GM18511 (cell line): ENCODE measurements around the gene TPMT.
A peak's percentile ranks its signal among the peaks of the same experiment; 100 is the strongest.
"Not testable (repeated sequence)": the region's sequence is repeated elsewhere in the genome, so short reads cannot be mapped to it uniquely, and the experiment has no call there.

Experiments used
- ATAC-seq: cut with Tn5 transposase; IDR thresholded peaks from one replicate; pipeline ENCODE4 v1.9.1; 2021; ENCODE audit warnings: mild to moderate bottlenecking, moderate library complexity; ENCODE audit not compliant: unreplicated experiment

The TPMT gene

DNA sequence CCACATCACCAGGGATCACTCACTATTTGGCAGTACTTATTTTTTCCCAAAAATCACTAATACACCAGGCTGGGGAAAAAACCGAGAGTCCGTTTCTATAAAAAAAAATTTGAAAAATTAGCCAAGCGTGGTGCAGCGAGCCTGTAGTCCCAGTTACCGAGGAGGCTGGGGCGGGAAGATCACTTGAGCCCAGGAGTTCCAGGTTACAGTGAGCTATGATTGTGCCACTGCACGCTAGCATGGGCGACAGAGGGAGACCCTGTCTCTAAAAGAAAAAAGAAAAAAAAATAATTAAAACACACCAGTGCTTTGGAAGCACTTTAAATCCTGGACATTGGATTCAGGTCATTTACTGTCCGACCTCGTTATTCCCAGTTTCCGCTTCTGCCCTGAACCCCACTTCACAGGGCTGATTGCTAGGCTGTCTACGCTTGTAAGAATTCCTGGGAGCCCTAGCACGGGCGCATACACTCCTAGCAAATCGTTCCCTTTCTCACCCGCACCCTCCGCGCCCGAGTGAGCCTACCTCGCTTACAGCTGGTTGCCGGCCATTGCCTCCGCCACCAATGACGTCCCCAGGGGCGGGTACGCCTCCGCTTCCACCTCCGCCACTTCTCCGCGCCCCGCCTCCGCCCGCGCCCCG is at the start of gene TPMT:
Gene TPMT (minus strand): TSS at position 571 of the 643 bp plus-strand sequence. CDS start 5,950 bp downstream, outside the sequence.
- ATAC-seq = peak; percentile 64

GRCh38 chr6:18203786-18204185 is 48.9 kb upstream of the TPMT start:
- no peak for ATAC-seq

DNA sequence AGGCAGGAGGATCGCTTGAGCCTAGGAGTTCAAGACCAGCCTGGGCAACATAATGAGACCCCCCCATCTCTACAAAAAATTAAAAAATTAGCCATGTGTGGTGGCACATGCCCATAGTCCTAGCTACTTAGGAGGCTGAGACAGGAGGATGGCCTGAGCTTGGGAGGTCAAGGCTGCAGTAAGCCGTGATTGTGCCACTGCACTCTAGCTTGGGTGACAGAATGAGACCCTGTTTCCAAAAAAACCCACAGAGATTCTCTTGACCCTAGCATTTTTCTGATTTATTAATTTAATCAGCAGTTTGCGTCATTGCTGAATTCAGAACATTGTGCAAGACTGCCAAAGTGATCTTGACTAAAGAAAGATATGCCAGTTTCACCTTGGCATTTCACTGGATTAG is 37.1 kb upstream of the TPMT start:
- ATAC-seq = no peak

DNA sequence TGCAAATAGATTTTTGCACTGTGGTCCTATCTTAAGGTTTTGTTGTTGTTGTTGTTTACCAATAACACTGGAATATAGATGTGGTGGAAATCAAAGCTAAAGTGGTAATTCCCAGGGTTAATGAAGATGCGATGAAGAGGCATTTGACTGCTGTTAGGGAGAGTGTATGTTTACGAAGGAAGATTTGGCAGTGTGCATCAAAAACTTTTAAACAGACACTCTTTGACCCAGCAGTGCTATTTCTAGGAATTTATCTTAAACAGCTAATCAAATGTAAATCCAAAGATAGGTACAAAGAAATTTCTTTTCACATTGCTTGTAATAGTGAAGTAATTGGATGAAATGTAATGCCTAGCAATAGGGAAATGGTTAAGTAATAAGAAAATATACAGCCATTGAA is 34.3 kb upstream of the TPMT start:
- ATAC-seq = no peak

DNA sequence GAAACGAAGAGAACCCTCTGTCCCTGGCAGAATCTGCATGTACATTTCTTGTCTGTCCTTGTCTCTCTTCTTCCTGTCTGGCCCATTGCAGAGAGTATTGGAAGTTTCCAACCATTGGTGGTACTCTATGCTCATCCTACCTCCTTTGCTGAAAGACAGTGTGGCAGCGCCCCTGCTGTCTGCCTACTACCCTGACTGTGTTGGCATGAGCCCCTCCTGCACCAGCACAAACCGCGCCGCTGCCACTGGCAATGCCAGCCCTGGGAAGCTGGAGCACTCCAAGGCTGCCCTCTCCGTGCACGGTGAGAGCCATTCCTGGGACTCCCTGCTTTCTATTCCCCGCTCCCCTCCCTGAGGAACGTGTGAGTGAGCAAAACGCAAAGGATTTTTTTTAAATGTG is 32.8 kb upstream of the TPMT start:
- ATAC-seq = no peak

DNA sequence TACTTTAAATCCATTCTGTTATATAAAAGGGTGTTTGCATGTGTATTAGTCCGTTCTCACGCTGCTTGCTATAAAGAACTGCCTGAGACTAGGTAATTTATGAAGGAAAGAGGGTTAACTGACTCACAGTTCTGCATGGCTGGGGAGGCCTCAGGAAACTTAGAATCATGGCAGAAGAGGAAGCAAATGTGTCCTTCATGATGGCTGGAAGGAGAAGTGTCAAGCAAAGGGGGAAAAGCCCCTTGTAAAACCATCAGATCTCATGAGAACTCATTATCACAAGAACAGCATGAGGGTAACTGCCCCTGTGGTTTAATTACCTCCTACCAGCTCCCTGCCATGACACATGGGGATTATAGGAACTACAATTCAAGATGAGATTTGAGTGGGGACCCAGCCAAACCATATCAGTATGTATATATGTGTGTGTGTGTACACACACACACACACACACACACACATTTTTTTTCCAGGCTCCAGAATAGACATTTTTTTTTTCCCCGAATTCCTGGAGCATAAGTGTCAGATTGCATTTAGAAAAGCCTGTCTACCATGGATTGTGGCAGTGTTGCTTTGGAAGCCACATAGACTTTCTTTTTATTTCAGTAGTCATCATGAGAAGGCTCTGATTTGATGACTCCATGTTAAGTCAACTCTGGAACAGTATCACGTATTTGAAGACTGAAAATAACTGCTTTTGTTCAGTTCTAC is 31.8 kb upstream of the TPMT start:
- ATAC-seq = peak; percentile 52

DNA sequence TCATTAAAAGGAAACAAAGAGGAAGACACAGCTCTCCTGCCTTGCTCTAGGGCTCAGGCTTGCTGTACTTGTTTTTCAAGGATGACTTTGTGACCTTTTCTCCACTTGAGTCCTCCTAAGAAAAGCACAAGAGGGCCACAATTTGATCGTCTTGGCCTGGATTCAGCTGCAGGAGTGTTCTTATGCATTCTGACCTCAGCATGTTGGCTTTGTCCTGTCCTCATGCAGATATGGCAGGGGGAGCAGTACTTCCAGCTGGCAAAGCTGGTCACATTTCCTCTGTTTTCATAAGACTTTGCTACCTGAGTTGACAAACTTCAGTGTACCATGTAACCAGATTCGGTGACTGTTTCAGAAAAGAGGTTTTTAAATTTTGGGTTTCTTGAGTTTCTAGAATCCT is 31.2 kb upstream of the TPMT start:
- peak; percentile 69 for ATAC-seq

DNA sequence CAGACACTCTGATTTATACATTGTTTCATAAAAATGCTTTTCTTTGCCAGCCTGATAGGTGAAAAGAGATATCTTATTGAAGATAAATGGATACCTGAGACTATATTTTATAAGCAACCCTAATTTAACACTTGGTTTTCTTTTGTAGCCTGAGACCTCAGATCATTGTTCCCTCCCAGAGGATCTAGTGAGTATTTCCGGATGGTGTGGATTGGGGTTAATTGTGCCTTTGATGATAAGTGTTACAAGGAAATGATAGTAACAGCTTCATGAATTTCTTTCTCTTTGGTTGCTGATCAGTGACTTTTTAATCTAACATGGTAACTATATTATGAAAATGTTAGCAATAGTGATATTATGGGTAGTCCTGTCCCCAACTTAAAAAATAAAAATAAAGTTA is 30.7 kb upstream of the TPMT start:
- no peak for ATAC-seq

- ATAC-seq = no peak
Observed at GRCh38 chr6:18183766-18184165, 28.9 kb upstream of the TPMT start.

- no peak for ATAC-seq
Observed at GRCh38 chr6:18182568-18182967, 27.7 kb upstream of the TPMT start.

DNA sequence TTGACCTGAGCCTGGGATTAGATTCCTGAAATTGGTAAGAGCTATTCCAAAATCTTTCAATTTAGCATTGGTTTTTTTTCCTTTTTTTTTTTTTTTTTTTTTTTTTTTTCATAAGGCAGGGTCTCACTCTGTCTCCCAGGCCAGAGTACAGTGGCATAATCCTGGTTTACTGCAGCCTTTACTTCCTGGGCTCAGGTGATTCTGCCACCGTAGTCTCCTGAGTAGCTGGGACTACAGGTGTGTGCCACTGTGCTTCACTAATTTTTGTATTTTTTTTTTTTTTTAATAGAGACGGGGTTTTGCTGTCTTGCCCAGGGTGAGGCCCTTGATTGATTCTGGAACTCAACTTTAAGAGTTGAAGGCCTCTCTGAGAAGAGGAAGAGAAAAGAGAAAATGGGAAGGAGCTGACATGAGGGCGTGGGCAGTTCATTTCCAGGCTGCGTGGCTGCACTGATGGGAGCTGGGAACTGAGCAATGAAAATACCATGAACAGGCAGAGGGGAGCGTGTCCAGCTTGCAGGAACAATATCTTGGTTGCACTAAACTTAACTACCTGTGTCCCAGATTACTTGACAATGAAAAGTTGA is 25.0 kb upstream of the TPMT start:
- no peak for ATAC-seq

GRCh38 chr6:18178960-18179615 is 24.2 kb upstream of the TPMT start:
- ATAC-seq = no peak

- ATAC-seq = no peak
Observed at GRCh38 chr6:18177286-18177965, 22.5 kb upstream of the TPMT start.

DNA sequence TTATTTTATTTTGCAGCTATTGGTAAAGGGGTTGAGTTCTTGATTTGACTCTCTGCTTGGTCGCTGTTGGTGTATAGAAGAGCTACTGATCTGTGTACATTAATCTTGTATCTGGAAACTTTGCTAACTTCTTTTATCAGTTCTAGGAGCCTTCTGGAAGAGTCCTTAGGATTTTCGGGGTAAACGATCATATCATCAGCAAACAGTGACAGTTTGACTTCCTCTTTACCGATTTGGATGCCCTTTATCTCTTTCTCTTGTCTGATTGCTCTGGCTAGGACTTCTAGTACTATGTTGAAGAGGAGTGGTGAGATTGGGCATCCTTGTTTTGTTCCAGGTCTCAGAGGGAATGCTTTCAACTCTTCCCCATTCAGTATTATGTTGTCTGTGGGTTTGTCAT is 21.3 kb upstream of the TPMT start:
- not testable (repeated sequence) for ATAC-seq

DNA sequence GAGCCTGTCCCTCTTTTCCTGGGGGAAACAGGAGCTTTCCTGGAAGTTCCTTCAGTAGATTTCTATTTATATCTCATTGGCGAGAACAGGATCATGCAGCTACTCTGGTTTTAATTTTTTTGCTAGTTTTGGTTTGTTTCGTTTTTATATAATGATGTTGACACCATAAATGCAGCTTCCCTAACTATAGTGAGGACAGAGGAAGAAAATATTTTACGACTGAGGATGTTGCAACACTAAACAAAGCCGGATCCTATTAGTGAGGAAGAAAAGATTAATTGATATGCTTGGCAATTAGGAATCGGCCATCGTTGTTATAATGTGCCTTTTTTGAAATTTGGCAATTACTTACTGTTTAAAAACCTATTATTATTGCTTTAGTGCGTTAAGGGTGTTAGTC is 17.0 kb upstream of the TPMT start:
- ATAC-seq = no peak

DNA sequence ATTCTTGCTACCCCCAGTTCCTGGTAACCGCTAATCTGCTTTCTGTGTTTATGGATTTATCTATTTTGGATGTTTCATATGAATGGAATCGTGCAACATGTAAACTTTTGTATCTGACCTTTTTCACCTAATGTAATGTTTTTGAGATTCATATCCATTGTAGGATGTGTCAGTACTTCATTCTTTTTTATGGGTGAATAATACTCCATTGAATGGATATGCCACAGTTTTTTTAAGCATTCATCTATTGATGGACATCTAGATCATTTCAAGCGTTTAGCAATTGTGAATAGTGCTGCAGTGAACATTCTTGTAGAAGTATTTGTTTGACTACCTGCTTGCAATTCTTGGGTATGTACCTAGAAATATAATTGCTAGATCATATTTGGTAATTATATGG is 13.4 kb upstream of the TPMT start:
- no peak for ATAC-seq

- ATAC-seq = no peak
Observed at GRCh38 chr6:18166312-18167036, 11.6 kb upstream of the TPMT start.

DNA sequence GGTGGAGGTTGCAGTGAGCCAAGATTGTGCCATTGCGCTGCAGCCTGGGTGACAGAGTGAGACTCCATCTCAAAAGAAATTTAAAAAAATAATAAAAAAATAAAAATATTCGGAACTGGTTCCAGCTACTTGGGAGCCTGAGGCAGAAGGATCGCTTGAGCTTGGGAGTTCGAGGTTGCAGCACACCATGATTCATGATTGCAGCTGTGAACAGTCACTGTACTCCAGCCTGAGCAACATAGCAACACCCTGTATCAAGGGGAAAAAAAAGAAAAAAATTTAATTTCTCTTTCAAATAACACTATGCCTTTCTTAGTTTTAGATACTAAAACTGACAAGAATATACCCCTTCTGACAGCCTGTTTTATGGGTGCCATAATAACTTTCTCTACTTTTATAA is 10.9 kb upstream of the TPMT start:
- no peak for ATAC-seq

GRCh38 chr6:18162401-18162800 is 7.5 kb upstream of the TPMT start:
- ATAC-seq = no peak

- no peak for ATAC-seq
Observed at GRCh38 chr6:18161431-18161830, 6.6 kb upstream of the TPMT start.

DNA sequence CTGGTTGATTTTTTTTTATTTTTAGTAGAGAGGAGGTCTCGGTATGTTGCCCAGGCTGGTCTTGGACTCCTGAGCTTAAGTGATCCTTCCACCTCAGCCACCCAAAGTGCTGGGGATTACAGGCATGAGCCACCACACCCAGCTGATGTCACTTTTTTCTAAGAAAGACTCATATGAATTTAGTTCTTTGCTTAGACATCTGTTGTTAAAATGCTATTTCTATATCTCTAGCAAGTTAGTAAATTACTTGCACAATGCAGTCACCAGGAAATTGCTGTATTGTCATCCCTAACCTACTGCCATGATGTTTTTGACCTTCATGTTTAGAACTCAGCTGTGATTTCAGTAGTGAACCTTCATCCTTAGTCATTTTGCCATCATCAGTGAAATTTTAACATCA is 6.0 kb upstream of the TPMT start:
- no peak for ATAC-seq
